ENCODE measurements around the gene ST3GAL4.

ST3GAL4 gene

DNA sequence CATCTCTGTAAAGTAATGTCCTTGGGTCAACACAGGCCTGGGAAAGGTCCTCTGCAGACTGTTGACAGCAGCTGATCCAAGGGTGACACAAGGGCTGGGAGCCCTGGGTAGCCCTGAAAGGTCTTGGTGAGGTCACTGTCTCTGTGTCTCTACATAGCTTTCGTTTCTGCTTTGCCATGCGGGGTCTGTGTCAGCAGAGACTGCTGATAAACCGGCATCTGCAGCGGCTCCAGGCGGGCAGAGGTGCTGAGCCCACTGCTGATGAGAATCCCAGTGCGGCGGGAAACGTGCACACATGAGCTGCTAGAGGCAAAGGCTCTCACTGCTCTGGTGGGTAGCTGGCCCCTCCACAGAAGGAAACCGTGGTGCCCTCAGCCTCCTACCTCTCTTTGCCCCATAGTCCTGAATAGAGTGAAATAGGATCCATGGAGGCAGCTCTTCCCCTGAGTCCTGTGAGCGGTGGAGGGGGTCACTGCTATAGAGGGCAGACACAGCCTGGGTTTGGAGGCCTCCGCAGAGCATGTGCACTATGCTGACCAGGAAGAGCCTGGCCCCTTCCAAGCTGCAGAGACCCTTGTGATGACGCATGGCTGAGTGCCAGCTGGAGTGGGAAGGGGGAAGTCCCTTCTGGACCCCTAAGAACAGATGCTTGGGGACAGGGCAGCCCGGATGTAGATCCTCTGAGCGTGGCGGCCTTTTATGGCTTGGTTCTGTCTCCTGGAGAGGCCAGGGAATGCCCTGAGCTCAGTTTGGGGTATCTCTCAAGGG lies 17.8 kb upstream of the ST3GAL4 start:
- Histone ChIP-seq H3K4me2 (ENCODE audit: low read depth, low read length, poor library complexity, severe bottlenecking) (peak overlapping the region; percentile 48), H2AFZ (ENCODE audit: low read length) (no peak overlapping the region), H3K79me2 (ENCODE audit: insufficient read depth, low read length) (no peaks in the 10 kb centered on the region), H3K4me3 (ENCODE audit: low read length, poor library complexity, severe bottlenecking) (no peak overlapping the region), H3K36me3 (ENCODE audit: insufficient read depth, low read length) (peaks cover 39% of the 10 kb centered on the region; the same call in 1 of the 2 replicates), H3K9me2 (replicated peaks; ENCODE audit: low read depth, low read length) (no peaks in the 10 kb centered on the region), H3K9me3 (ENCODE audit: insufficient read depth, low read depth, low read length) (no peaks in the 10 kb centered on the region), H3K9ac (ENCODE audit: low read depth, low read length, poor library complexity, severe bottlenecking) (peak overlapping the region; percentile 50), H3K4me1 (ENCODE audit: insufficient read depth, low read length, poor library complexity, severe bottlenecking) (peaks cover 49% of the 10 kb centered on the region), H3K27me3 (ENCODE audit: insufficient read depth, low read length, poor library complexity, severe bottlenecking) (no peaks in the 10 kb centered on the region), H4K20me1 (ENCODE audit: insufficient read depth, low read length, poor library complexity, severe bottlenecking) (no peaks in the 10 kb centered on the region), H3F3A (ENCODE audit: low read depth) (no peaks in the 10 kb centered on the region; the same call in 1 of the 2 replicates)
- TF ChIP-seq CTCF (conservative IDR thresholded peaks at IDR 0.05; ENCODE audit: low read length) (no peak), EZH2phosphoT487 (IDR thresholded peaks at IDR 0.05; ENCODE audit: borderline replicate concordance) (no peak)

- TF ChIP-seq EZH2phosphoT487 (IDR thresholded peaks at IDR 0.05; ENCODE audit: borderline replicate concordance) (no peak), CTCF (conservative IDR thresholded peaks at IDR 0.05; ENCODE audit: low read length) (no peak)
- Histone ChIP-seq H3K9me2 (replicated peaks; ENCODE audit: low read depth, low read length) (no peaks in the 10 kb centered on the region), H3K79me2 (ENCODE audit: insufficient read depth, low read length) (peaks cover 3% of the 10 kb centered on the region; the same call in 1 of the 2 replicates), H3K27me3 (ENCODE audit: insufficient read depth, low read length, poor library complexity, severe bottlenecking) (no peaks in the 10 kb centered on the region), H2AFZ (ENCODE audit: low read length) (no peak overlapping the region), H3K9ac (ENCODE audit: low read depth, low read length, poor library complexity, severe bottlenecking) (no peak overlapping the region), H3K9me3 (ENCODE audit: insufficient read depth, low read depth, low read length) (no peaks in the 10 kb centered on the region), H3K4me3 (ENCODE audit: low read length, poor library complexity, severe bottlenecking) (no peak overlapping the region), H3K4me2 (ENCODE audit: low read depth, low read length, poor library complexity, severe bottlenecking) (no peak overlapping the region), H3F3A (ENCODE audit: low read depth) (no peaks in the 10 kb centered on the region; the same call in 1 of the 2 replicates), H4K20me1 (ENCODE audit: insufficient read depth, low read length, poor library complexity, severe bottlenecking) (no peaks in the 10 kb centered on the region), H3K36me3 (ENCODE audit: insufficient read depth, low read length) (peaks cover 36% of the 10 kb centered on the region; the same call in 1 of the 2 replicates), H3K4me1 (ENCODE audit: insufficient read depth, low read length, poor library complexity, severe bottlenecking) (peaks cover 49% of the 10 kb centered on the region)
These were observed 17.0 kb upstream of the ST3GAL4 start for GRCh38 chr11:126338346-126339055.

GRCh38 chr11:126339073-126339862 lies 16.2 kb upstream of the ST3GAL4 start:
- no peaks in the 10 kb centered on the region for H3K9me3 ChIP-seq (ENCODE audit: insufficient read depth, low read depth, low read length)
- H3K36me3 ChIP-seq (ENCODE audit: insufficient read depth, low read length): peaks cover 38% of the 10 kb centered on the region; the same call in 1 of the 2 replicates
- H3F3A ChIP-seq (ENCODE audit: low read depth): no peaks in the 10 kb centered on the region; the same call in 1 of the 2 replicates
- no peak overlapping the region for H2AFZ ChIP-seq (ENCODE audit: low read length)
- H3K27me3 ChIP-seq (ENCODE audit: insufficient read depth, low read length, poor library complexity, severe bottlenecking): no peaks in the 10 kb centered on the region
- no peak overlapping the region for H3K4me2 ChIP-seq (ENCODE audit: low read depth, low read length, poor library complexity, severe bottlenecking)
- no peak overlapping the region for H3K9ac ChIP-seq (ENCODE audit: low read depth, low read length, poor library complexity, severe bottlenecking)
- no peaks in the 10 kb centered on the region for H3K9me2 ChIP-seq (replicated peaks; ENCODE audit: low read depth, low read length)
- H3K79me2 ChIP-seq (ENCODE audit: insufficient read depth, low read length): peaks cover 5% of the 10 kb centered on the region; the same call in 1 of the 2 replicates
- no peak overlapping the region for H3K4me3 ChIP-seq (ENCODE audit: low read length, poor library complexity, severe bottlenecking)
- H3K4me1 ChIP-seq (ENCODE audit: insufficient read depth, low read length, poor library complexity, severe bottlenecking): peaks cover 49% of the 10 kb centered on the region
- TF ChIP-seq EZH2phosphoT487 (IDR thresholded peaks at IDR 0.05; ENCODE audit: borderline replicate concordance) (no peak), CTCF (conservative IDR thresholded peaks at IDR 0.05; ENCODE audit: low read length) (no peak)
- no peaks in the 10 kb centered on the region for H4K20me1 ChIP-seq (ENCODE audit: insufficient read depth, low read length, poor library complexity, severe bottlenecking)
